Femur (tissue), 1 donor: ENCODE measurements around the gene CTBP2.
"Not testable (repeated sequence)": the region's sequence is repeated elsewhere in the genome, so short reads cannot be mapped to it uniquely, and the experiment has no call there.

Source experiments
- DNase-seq: peaks from one replicate; pipeline ENCODE4 v3.0.0-alpha.2; 2017

The CTBP2 gene

DNA sequence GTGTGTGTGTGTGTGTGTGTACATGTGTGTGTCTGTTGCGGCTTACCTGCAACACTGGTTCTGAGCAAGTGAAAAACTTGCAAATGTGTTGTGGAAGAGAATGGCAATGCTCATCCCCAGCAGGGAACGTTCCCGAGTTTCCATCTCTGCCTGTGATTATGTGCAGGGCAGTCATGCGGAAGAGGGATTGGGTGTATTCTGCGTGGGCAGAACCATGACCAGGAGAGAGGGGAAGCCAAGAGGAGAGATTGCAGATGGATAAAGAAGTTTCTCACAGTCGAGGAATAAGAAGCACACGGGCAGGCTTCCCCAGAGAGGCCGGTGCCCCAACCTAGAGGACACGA lies 99.9 kb downstream of the CTBP2 start:
- DNase-seq: no peak

DNA sequence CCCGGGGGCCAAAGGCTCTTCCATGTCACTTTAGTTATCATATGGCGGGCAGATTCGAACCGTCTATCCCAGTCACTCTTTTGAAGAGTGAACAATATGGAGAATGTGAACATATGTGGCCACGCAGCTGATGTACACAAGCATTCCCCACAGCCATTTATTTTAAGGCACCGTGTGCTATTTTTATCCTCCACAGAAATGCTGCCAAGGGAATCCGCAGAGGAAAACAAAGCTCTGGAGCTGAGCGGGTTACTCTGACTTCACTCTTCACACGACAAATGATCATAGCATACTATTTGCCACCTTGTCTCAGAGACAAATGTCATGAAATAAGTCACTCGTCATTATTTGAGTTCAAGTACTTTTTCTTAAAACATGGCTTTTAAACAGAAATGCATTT lies 100.3 kb downstream of the CTBP2 start:
- DNase-seq: peak; percentile 66

DNA sequence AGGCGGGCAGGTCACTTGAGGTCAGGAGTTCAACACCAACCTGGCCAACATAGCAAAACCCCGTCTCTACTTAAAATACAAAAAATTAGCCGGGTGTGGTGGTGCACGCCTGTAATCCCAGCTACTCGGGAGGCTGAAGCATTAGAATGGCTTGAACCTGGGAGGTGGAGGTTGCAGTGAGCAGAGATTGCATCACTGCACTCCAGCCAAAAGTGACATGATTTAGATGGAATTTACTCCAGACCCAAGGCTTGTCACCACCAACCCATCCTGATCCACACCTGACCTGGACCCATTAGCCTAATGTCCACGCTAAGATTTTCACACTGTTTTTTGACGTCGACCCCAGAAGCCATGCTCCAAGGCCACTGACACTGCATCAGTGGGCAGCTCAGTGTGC lies 101.0 kb downstream of the CTBP2 start:
- DNase-seq: not testable (repeated sequence)

DNA sequence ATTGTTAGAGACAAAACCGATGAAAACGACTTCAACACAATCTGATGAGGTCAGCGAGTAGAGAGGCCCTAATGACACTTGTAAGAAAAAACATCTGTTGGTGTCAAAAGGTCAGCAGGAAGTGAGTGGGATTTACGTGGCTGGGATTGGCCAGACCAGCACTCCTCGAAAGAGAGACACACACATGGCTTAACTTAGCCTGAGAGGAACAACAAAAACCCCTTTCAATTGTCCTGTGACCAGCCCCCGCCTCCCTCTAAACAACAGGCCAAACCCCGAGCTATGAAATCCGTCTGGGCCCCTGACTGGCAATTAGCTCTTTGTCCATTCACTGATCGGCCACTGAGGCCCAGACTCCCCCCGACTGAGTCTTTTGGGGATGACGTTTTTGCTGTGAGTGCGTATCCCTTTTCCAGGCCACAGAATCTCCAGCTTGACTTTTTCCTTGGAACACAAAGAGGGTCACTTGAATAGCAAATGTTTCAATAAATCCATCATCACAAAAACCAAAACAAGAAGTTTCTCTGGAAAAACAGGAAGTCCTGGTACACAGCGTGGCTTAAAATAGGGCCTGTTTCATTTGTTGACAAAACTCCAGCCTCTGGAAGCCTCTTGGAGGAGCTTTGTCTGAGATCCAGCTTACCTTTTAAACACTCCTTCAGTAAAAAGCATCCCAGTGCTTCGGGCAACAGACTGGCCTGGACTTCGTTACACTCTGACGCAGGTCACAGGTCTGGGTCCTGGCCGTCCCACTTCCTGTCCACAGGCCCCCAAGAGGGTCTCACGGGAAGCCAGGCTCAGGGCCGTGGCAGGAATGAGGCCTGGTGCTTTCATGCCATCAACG lies 103.0 kb downstream of the CTBP2 start:
- peak; percentile 91 for DNase-seq

DNA sequence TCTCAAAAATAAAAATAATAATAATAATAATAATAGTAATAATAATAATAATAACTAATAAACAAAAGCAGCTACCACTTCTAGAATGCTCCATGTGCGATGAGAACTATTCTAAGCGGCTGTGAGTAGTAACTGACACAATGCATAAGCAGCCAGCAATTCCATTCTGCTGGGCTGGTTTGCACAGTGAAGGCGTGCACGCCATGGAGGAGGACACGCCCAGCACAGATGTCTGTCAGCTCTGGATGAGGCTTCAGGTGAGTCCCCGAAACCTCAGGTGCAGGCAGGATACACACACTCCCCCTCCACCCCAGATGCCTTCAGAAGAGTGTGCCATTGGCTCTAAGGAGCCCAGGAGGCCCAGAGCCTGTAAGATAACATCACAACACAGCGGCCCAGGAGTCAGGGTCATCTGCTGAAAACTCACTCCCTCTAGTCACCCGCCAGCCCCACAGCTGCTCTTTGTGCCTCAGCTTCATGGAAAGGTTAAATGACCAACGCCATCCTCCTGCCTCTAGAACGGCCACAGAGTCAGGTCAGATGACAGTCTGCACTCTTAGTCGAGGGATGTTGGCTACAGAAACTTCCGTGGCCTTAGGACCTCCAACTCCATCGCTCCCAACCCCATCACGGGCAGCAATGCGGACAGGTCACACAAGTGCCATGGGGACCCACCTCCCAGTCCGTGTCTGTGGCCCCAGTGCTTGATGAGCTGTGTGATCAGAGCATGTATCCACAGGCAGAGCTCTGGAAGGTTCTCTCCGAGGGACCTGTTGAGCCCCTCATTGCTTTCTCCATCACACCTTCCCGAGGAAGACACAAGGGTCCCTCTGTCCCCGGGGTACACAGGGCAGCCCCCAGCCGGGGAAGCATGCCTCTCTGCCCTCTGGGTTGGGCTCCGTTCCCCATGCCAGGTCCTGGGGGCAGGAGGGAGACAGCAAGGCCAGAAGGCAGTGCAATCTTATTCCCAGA lies 103.9 kb downstream of the CTBP2 start:
- DNase-seq: no peak

DNA sequence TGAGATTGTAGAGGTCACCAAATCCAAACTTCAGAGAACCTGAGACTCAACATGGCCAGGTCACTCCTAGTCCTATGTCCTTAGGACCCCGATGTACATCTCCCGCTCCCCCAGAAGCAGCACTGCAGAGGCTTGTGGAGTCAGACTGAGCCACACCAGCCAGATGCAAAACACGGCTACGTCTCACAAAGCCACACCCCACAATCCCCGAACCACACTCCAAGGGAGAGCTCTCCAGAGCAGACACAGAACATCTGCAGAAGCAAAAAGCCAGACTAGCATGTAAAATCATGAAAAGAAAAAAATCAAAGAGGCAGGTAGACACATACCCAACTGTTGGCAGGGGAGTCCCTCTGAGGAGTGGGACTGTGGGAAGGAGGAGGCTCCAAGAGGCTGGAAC lies 104.9 kb downstream of the CTBP2 start:
- DNase-seq: peak; percentile 62

DNA sequence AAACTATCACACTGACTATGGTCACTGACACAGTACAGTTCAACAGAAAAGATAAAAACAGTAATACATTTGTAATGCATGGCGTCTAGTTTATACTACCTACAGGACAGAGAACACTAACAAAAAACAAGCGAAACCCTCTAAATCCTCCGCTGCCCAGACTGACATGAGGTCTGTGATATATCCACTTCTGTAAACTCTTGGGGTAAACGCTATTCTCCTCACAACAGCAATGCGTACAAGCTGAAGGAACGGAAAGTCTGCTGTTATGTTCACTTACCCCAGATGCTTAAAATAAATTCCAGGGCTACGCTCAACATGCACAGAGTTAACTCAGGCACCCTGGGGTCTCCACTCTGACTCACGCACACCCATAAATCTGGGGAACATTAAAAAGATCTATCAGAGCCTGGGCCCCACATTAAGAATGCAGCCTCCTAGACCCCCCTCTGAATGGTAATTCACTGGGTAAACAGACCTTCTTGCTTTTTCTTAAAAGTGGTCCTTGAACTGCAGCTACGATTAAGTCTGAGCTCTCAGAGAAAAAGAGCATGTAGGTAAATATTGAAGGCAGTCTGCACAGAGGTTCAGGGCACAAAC lies 105.6 kb downstream of the CTBP2 start:
- no peak for DNase-seq

DNA sequence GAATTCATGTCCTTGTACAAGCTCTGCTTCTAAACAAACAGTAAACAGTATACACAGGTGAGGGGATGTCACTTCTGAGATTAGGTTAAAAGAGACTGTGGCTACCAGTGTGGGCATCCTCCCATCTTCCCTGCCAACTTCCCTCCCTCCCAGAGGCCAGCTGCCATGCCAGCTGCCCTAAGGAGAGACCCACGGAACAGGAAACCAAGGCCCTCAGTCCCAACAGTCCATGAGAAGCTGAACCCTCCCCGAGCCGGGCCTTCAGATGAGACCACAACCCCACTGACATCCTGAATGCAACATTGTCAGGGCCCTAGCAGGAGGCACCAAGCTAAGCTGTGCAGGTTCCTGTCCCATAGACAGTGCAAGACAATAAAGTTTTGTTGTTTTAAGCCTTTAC lies 106.1 kb downstream of the CTBP2 start:
- no peak for DNase-seq

DNA sequence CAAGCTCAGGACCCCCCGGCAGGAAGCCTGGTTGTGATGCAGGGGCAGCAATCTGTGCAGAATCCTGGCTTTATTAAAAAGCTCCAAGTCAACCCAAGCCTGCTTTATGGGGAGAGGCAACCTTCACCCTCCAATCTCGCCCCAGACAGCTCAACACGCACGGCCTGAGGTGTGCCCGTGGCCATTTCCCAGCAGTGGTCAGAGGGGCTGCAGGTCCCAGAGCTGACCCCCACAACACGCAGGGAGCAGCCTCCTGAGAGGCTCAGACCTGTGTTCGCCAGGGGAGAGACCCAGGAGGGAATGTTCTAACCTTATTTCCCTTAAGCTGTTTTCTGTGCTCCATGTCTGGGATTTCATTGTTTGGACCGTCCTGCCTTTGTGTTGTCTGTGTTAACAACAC lies 108.2 kb downstream of the CTBP2 start:
- no peak for DNase-seq

DNA sequence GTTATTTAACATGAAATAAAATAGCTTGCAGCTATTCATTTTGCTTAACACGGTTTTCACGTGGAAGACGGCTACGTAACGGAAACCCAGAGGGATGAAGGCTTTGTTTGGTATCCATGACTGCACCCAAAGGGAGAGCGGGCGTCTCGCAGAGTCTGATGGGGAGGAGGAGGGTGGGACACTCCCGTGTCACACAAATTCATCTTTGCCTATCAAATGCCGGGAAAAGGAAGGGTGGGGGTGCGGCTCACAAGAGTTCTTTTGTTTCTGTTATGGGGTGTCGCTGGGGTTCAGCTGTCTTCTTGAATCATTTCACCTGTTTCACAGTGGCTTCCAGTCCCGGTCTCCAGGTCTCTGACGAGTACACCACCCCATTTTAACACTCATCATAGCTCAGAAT lies 110.0 kb downstream of the CTBP2 start:
- DNase-seq: no peak

DNA sequence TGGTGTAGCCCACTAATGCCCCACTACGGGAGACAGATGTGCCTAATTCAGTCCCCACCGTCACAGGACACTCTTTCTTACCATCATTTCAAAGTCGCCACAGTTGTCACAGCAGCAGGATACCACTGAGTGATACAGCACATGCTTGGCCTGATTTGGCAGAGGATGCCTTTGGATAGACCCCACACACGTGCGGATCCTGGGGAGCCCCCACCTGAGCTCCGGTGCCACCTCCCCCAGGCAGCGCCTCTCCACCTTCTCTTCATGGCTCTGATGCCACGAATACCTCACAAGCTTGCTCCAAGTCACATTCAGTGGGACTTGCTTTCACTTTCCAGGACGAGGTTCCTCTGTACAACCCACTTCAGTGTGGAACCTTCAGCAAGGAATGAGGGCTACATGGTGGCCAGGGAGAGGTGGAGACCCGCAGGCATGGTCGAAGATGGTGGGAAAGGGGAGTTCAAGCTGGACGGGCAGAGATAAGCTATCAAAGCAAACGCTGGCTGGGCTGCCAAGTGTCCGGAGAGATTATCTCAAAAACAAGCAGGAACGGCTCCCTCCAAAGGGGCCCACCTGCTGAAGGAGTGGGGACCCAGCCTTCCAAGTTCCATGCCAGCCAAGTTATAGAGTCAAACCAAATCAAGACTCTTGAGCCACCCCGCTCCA lies 111.0 kb downstream of the CTBP2 start:
- DNase-seq: no peak

DNA sequence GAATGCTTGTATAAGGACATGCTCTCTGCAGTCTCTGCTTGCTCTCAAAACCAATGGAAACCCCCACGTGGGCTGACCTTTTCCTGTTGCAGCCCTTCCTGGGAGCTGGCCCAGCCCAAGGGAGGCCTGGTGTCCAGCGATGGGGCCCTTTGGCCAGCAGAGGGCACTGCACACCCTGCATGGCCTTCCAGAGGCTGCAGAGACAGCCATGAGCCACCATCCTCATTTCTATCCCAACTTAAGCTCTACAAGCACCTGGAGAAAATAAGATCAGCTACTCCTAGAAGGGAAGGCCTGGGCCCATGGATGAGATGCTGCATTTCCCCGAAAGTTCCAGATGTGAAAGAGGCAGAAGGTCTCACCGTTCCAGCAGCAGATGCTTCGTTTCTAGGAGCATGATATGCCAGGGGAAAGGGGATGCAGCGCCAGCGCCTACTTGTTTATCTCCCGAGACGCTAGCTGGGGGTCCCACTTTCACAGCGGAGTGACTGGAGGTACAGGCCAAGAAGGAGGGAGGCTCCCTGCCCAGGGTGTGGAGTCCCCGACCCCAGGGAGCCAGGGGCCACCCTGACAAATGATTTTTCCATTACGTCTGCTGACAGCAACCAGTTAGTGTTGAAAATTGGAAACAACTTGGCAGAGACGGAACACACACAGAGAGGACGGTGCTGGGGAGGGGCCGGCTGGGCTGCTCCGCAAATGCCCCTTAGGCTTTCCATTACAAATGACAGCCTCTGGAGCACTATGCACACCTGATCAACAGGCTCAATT lies 112.1 kb downstream of the CTBP2 start:
- peak; percentile 90 for DNase-seq

DNA sequence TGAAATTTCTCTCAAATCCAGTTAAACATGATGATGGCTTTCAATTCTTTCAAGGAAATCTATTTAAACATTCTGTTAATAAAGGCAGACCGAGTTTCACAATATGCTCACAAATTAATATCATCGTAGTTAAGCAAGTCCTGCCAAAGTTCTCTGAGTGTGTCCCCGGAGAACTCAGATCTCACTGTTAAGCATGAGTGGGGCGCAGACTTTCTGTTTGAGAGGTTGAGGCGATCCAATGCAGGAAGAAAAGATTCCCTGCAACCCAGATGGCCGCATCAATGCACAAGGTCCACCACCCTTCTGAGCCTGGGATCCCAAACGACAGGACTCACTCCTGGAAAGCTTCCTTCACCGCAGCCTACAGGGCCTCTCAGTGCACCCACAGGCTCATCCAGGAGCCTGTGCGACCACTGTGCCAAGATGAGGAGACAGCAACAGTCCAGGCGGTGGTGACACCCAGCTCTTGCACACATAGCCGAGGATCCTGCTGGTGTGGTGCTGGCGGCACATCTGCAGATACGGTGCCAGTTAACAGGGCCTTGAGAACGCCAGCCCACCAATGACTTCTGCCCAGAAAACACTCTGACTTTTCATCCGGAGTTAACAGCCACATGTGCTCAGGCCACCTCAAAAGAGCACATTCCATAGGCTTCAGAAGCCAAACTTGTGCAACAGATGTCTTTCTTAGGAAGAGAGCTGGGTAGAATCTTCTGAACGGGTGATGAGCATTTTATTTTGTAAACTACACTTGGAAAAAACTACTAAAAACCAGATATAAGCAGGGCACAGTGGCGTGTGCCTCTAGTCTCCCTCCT lies 116.3 kb downstream of the CTBP2 start:
- no peak for DNase-seq

DNA sequence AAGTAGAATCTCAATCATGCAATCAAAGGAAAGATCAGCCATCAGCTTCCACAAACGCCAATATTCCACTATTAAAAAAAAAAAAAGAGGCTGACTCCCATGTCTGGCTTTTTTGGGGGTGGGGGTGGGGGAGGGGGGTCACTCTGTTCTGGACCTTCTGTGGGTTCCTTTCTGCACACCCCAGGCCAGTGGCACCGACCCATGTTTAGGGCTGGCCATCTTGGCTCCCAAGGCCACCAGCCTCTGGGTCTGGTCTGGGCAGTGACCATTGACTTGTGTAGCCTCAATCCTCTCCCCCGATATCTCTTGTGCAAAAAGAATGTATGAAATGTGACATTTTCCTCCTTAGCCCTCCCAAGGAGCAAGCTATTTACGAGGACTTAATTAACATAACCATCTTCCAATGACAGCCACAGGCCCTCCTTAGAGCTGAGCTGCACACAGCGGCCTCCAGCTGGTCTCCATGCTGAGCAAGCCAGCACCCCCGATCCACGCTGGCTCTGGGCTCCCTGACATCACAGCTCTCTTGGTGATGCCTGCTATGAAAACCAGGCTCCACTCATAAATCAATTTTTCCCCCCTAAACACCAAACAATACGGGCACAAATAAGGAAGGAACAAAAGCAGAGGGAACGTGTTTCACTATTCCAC lies 118.4 kb downstream of the CTBP2 start:
- DNase-seq: no peak

DNA sequence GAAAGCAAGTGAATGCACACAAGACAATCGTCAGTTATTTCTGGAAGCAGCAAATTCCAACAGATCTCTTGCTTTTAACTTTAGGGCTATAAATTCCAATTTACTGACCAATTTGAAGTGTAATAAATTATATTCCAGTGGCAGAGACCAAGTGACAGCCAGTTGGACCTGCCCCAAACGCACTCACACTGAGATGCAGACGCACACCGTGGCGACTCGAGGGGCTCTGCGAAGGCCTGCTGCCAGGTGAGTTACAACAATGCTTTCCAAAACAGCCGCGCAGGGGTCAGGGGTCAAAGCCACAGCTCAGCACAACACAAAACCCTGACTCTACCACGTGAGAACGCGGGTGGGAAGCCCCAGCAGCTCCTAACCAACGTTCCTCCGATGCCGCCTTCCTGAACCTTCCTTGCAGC lies 121.0 kb downstream of the CTBP2 start:
- no peak for DNase-seq

DNA sequence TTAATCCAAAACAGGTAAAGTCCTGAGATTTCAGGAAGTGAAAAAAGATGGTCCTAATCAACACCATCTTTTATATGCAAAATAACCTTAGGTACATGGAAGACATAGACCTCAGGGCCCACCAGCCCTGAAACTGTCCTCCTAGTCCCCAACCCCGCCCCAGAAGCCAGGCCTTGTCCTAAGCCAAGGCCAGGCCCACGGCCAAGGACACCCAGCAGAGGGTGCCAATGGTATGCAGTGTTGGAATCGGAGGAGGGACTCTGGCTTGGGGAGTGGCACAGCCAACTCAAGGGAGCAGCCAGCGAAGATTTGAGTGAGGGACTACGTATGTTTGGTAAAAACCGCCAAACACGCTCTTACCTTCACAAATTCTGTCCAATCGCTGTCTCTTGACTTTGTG lies 121.7 kb downstream of the CTBP2 start:
- no peak for DNase-seq

DNA sequence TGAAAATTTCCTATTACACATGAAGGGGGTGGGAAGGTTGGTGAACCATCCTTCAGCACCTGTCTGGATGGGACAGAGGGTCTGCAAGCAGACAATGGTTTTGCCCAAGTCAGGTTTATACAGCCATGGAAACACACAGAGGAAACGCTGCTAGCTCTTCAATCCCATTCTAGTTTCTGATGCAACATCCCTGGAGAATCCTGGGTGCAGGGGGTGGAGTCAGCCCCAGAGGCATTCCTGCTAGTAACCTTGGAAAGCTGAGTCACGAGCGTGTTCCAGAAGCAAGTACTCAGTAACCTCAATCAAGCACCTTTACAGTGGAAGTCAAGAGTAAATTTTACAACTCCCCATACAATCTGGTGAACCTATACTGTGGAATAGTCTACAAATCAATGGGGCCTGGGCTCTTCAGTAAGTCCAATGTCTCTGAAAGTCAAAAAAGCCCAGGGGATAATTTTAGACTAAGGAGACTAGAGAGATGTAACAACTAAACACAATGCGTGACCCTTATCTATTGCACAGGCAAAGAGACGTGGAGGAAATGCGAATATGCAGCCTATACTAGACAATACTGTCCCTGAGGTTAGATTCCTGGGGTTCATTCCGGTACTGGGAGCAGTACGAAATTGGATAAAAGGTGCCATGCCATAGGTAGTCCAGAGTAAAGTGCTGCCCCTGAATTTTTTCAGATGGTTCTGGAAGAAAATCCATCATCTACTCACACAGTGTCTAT lies 123.1 kb downstream of the CTBP2 start:
- no peak for DNase-seq

DNA sequence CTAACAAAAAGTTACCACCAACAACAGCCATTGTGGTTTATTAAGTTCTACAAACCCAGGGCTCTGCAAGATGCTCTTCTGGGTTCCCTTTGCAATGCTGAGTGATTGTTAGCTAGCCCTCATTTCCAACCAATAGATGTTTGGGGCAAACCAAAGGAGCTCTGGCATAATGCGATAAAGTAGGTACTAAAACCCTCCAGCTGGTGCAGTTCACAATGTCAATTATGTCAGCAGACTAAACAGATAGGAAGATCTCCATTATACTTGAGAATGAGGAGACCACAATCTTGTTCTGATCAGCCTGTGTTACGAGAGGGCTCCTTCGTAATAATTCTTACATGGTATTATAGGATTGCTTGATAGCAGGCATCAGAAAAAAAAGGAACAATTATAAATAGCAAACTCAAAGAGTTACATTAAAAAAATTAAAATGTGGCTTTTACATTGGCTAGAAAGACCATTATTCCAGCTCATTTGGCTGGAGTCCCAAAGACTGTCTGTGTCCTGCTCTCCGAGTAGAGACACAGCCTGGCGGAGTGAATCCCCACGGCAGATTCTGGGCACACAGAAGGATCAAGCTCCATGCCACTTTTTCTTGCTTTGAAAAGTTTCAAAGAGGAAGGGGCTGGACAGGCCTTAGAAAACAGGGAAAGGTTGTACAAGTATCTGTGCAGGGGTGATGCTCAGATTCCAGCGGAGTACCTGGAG lies 124.6 kb downstream of the CTBP2 start:
- no peak for DNase-seq

DNA sequence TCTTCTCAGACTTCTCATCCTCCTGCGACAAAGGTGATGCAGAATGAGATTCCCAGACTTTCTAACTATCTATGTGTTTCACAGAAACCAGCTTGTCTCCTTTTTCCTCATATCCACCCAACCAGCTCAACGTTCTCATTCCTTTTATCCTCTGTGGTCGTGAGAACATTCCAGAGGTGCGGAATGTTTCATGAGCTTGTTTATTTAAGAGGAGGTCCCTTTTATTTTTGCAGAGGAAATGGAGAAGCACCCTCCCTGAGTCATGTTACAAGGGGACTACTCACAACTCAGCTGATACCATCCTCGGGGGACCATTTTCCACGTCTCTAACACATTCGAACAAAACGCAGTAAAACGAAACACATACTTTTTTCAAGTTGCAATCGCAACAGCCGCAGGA lies 125.2 kb downstream of the CTBP2 start:
- no peak for DNase-seq
